RWPE2 (cell line): Measurements from ENCODE around the gene PCSK6.

Experiments
- ATAC-seq: fragments of 200-7000 bp; cut with Tn5 transposase; 3 replicates; pipeline ENCODE4 v1.9.1; 2021; ENCODE audit warnings: low read depth
- DNase-seq: peaks from one replicate; pipeline ENCODE4 v3.0.0-alpha.2; 2020; ENCODE audit warnings: low spot score
- H3K27ac ChIP-seq: fragments of 450-650 bp; 2 replicates; pipeline ENCODE4 v1.5.1; 2017; ENCODE audit warnings: mild to moderate bottlenecking; ENCODE audit not compliant: poor library complexity, severe bottlenecking
- H3K27me3 ChIP-seq: fragments of 250-450 bp; sonication (Bioruptor Pico); 2 replicates; pipeline ENCODE4 v1.5.1; 2021; ENCODE audit warnings: mild to moderate bottlenecking, moderate library complexity; ENCODE audit not compliant: insufficient read depth, poor library complexity, severe bottlenecking
- H3K36me3 ChIP-seq: fragments of 250-450 bp; sonication (Bioruptor Pico); 2 replicates; pipeline ENCODE4 v1.5.1; 2020; ENCODE audit warnings: low read depth, mild to moderate bottlenecking, moderate library complexity
- H3K4me1 ChIP-seq: fragments of 250-450 bp; sonication (Bioruptor Pico); 2 replicates; pipeline ENCODE4 v1.5.1; 2021; ENCODE audit warnings: mild to moderate bottlenecking, moderate library complexity; ENCODE audit not compliant: insufficient read depth, poor library complexity, severe bottlenecking
- H3K4me3 ChIP-seq: fragments of 250-450 bp; sonication (Bioruptor Pico); 2 replicates; pipeline ENCODE4 v1.5.1; 2021; ENCODE audit warnings: mild to moderate bottlenecking, moderate library complexity; ENCODE audit not compliant: severe bottlenecking
- H3K9me3 ChIP-seq: fragments of 250-450 bp; sonication (Bioruptor Pico); 2 replicates; pipeline ENCODE4 v1.5.1; 2021; ENCODE audit warnings: mild to moderate bottlenecking, moderate library complexity; ENCODE audit not compliant: severe bottlenecking
- TF ChIP-seq, protein P1 (sequence below): fragments of 450-650 bp; IDR thresholded peaks from one replicate; pipeline ENCODE4 v1.5.1; 2017; ENCODE audit warnings: mild to moderate bottlenecking, moderate library complexity; ENCODE audit not compliant: poor library complexity, severe bottlenecking

PCSK6 gene

DNA sequence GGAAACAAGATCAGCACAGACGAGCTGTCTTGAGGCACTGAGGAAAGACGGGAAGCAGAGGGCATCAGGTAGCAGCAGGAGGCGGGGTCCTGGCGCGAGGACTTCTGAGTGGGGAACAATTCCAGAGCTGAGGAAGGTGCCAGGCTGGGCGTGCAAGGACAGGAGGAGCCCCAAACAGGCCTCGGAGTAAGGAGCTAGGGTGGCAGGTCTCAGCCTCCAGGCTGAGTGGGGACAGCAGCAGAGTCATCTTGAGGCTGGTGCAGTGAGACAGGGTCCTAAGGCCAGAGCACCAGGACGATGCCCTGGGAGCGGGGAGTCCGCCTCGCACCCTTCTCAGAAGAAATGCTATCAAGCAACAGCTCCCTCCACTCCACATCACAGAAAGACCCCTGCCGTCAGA lies 78.4 kb downstream of the PCSK6 start:
- DNase-seq (no peak), ATAC-seq (no peak)
- Histone ChIP-seq H3K27me3 (no peaks in the 10 kb centered on the region), H3K27ac (no peak overlapping the region), H3K36me3 (no peaks in the 10 kb centered on the region), H3K4me1 (no peaks in the 10 kb centered on the region), H3K4me3 (no peak overlapping the region), H3K9me3 (no peaks in the 10 kb centered on the region)
- TF ChIP-seq, protein P1, sequence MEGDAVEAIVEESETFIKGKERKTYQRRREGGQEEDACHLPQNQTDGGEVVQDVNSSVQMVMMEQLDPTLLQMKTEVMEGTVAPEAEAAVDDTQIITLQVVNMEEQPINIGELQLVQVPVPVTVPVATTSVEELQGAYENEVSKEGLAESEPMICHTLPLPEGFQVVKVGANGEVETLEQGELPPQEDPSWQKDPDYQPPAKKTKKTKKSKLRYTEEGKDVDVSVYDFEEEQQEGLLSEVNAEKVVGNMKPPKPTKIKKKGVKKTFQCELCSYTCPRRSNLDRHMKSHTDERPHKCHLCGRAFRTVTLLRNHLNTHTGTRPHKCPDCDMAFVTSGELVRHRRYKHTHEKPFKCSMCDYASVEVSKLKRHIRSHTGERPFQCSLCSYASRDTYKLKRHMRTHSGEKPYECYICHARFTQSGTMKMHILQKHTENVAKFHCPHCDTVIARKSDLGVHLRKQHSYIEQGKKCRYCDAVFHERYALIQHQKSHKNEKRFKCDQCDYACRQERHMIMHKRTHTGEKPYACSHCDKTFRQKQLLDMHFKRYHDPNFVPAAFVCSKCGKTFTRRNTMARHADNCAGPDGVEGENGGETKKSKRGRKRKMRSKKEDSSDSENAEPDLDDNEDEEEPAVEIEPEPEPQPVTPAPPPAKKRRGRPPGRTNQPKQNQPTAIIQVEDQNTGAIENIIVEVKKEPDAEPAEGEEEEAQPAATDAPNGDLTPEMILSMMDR, result no peak

DNA sequence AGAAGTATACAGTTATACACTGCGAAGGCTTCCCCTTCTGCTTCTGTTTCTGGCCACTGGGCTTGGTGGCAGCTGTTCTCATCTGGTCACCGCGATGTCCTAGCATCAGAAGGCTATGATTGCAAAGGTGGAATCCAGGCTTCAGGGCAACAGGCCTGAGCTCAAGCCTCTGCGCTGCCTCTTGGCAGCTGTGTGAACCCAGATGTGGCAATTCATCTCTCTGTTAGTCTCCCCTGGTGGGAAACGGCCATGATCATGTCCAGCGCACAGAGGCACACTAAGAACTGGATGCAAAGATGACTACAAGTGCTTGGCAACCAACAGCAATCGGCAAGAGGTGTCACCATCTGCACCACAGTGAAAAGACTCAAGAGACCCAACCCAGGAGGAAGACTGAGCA lies 78.9 kb downstream of the PCSK6 start:
- Histone ChIP-seq H3K4me1 (no peaks in the 10 kb centered on the region), H3K36me3 (no peaks in the 10 kb centered on the region), H3K4me3 (no peak overlapping the region), H3K27ac (no peak overlapping the region), H3K9me3 (no peaks in the 10 kb centered on the region), H3K27me3 (no peaks in the 10 kb centered on the region)
- TF ChIP-seq, protein P1, result no peak
- ATAC-seq (no peak), DNase-seq (no peak)

DNA sequence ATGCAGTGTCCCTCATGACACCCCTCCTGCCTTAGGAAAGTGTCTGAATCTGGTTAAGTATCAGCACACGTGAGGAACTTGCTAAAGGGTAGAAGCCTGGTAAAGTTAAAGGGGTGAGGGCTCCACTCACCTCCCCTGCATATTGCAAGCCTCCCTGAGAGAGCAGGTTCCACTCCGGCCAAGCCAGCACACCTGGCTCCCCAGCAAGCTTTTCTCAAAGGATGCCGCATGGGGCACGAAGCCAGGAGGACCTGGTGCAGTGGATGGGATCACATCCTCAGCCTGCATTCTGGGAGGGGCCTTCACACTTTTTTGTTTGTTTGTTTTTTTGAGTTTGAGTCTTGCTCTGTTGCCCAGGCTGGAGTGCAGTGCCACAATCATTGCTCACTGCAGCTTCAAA lies 79.9 kb downstream of the PCSK6 start:
- Histone ChIP-seq H3K9me3 (no peaks in the 10 kb centered on the region), H3K27ac (no peak overlapping the region), H3K36me3 (no peaks in the 10 kb centered on the region), H3K4me1 (no peaks in the 10 kb centered on the region), H3K27me3 (no peaks in the 10 kb centered on the region), H3K4me3 (no peak overlapping the region)
- TF ChIP-seq, protein P1, result no peak
- no peak for ATAC-seq
- no peak for DNase-seq

DNA sequence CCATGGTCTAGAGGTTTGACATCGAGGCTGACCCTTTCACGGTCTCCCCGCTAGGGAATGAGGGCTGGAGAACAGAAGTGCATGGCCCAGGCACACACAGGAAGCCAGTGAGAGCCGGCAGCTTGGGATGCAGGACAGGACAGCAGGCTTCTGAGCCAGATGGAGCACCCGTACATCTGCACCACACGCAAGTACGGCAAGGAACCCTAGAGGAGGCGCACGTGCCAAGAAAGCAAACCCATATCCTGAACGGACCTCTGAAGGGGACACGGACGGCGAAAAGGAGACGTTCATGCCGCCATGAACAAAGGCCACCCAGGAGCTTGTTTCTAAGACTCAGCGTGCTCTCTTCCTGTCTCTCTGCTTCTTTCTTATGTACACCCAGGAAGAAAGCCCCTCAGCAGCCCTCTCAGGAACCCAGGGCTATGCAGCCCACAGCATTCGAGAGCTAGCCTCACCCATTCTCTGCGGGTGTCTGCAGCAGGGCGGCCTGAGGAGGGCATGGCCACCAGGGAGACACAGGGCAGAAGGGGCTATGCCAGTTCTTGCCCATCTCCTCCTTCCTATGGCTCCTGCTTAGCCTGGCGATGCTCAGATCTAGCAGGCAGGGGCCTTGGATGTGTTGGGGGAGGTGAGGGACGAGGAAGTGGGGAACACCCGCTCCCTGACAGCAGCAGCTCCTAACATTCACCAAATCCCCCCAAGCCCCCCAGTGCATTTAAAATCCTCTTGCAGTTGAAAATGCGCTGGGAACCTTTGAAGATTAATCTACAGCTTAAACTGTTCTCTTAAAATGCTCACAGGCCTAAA lies 81.3 kb downstream of the PCSK6 start:
- ATAC-seq (no peak), DNase-seq (no peak)
- no peaks in the 10 kb centered on the region for H3K9me3 ChIP-seq
- H3K36me3 ChIP-seq, result no peaks in the 10 kb centered on the region
- H3K27me3 ChIP-seq, result no peaks in the 10 kb centered on the region
- TF ChIP-seq, protein P1, result no peak
- no peak overlapping the region for H3K27ac ChIP-seq
- no peaks in the 10 kb centered on the region for H3K4me1 ChIP-seq
- H3K4me3 ChIP-seq, result no peak overlapping the region

DNA sequence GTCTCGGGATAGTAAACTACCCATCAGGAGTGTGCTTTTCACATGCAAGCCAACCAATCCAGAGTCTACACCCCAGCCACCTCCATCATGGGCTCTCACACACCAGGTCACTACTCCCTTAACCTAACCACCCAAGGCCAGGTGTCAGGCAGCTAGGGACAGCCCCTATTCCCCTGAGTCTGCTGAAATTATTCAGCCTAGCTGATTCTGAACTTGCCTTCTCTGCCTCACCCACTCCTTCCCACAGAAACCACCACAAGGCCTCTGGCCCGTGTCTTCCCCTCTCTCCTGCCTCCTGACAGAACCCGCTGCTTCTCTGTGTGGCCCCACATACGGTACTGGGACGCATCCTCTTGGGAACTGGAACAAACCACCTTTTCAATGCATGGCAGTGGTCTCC lies 82.1 kb downstream of the PCSK6 start:
- TF ChIP-seq, protein P1, result no peak
- no peaks in the 10 kb centered on the region for H3K9me3 ChIP-seq
- ATAC-seq, result no peak
- no peak overlapping the region for H3K4me3 ChIP-seq
- H3K36me3 ChIP-seq, result no peaks in the 10 kb centered on the region
- DNase-seq, result no peak
- no peaks in the 10 kb centered on the region for H3K27me3 ChIP-seq
- H3K4me1 ChIP-seq, result no peaks in the 10 kb centered on the region
- no peak overlapping the region for H3K27ac ChIP-seq
